Measurements from ENCODE around the gene GALNT18. TPM values are rescaled to one million over a fixed set of nuclear protein-coding genes. Genes with fewer than 3 reads are reported as not detected.
A peak's percentile ranks its signal among the peaks of the same experiment; 100 is the strongest.

GALNT18 gene
- total RNA-seq, 3 donors from 2014 or later = 14.7 to 25.9 (median 16.4) TPM

DNA sequence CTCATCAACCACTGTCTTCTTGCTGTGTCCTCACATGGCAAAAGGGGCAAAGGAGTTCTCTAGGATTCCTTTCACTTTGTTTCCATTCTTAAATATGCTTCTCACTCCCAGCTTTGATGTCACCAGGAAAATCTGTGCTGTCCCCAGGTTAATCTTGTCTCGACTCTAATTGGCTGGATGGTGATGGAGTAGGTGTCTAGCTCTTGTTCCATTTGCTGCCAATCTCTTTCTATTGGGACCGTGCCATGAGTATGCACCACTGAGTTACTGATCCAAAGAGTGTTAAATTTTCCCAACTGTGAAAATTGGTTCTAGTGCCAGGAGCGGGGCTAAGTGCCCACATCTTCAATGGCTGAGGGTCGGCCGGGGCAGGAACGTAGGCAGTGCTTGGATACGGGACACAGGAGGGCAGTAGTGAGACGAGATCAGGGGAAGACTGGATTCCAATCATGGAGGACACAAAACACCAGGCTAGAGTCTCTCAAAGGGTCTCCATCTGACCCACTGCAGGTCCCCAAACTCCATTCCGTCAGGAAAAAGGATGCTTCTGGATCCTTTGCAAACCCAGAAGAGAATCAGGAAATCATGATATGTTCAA, 221.1 kb downstream of the GALNT18 start:
- Histone ChIP-seq H3K4me3 (no peak overlapping the region), H3K9me3 (no peaks in the 10 kb centered on the region), H3K27ac (no peak overlapping the region), H3K36me3 (no peaks in the 10 kb centered on the region), H3K27me3 (no peaks in the 10 kb centered on the region), H3K4me1 (no peaks in the 10 kb centered on the region)
- no peak for TF ChIP-seq POLR2AphosphoS5 (IDR thresholded peaks at IDR 0.05)
- TF ChIP-seq, protein P1, sequence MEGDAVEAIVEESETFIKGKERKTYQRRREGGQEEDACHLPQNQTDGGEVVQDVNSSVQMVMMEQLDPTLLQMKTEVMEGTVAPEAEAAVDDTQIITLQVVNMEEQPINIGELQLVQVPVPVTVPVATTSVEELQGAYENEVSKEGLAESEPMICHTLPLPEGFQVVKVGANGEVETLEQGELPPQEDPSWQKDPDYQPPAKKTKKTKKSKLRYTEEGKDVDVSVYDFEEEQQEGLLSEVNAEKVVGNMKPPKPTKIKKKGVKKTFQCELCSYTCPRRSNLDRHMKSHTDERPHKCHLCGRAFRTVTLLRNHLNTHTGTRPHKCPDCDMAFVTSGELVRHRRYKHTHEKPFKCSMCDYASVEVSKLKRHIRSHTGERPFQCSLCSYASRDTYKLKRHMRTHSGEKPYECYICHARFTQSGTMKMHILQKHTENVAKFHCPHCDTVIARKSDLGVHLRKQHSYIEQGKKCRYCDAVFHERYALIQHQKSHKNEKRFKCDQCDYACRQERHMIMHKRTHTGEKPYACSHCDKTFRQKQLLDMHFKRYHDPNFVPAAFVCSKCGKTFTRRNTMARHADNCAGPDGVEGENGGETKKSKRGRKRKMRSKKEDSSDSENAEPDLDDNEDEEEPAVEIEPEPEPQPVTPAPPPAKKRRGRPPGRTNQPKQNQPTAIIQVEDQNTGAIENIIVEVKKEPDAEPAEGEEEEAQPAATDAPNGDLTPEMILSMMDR (IDR thresholded peaks at IDR 0.05) = no peak
- no peak for TF ChIP-seq POLR2A (IDR thresholded peaks at IDR 0.05)
- intact Hi-C loops (cut with DNase I; ENCODE audit: low total_unique reads) = no loop called here
- no peak for DNase-seq (ENCODE audit: low spot score in 2 of 2)

DNA sequence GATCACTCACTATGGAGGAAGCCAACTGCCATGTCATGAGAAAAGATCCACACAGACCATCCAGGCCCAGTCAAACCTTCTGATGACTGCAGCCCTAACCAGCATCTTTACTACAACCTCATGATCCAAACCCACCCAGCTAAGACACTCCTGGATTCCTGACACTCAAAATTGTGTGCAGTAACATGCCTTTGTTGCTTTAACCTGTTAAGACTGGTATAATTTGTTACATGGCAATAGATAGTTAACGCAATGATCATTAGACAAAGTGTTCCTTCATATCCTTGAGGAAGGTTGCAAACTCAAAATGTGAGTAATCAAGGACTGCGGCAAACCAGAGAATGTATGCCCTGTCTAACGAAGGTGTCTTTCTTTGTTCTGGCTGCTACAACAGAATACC, 221.7 kb downstream of the GALNT18 start:
- Histone ChIP-seq H3K4me1 (no peaks in the 10 kb centered on the region), H3K36me3 (no peaks in the 10 kb centered on the region), H3K4me3 (no peak overlapping the region), H3K27ac (no peak overlapping the region), H3K27me3 (no peaks in the 10 kb centered on the region), H3K9me3 (no peaks in the 10 kb centered on the region)
- TF ChIP-seq POLR2A (IDR thresholded peaks at IDR 0.05) (no peak), POLR2AphosphoS5 (IDR thresholded peaks at IDR 0.05) (no peak)
- TF ChIP-seq, protein P1 (IDR thresholded peaks at IDR 0.05) = no peak
- DNase-seq (ENCODE audit: low spot score in 2 of 2) = no peak
- intact Hi-C loops (cut with DNase I; ENCODE audit: low total_unique reads) = no loop called here

GRCh38 chr11:11397781-11398180, 224.0 kb downstream of the GALNT18 start:
- intact Hi-C loops (cut with DNase I; ENCODE audit: low total_unique reads) = no loop called here
- Histone ChIP-seq H3K4me3 (no peak overlapping the region), H3K27me3 (no peaks in the 10 kb centered on the region), H3K9me3 (no peaks in the 10 kb centered on the region), H3K4me1 (no peaks in the 10 kb centered on the region), H3K36me3 (no peaks in the 10 kb centered on the region), H3K27ac (no peak overlapping the region)
- TF ChIP-seq POLR2AphosphoS5 (IDR thresholded peaks at IDR 0.05) = no peak
- DNase-seq (ENCODE audit: low spot score in 2 of 2) = no peak

GRCh38 chr11:11397036-11397415, 224.8 kb downstream of the GALNT18 start:
- no peak for DNase-seq (ENCODE audit: low spot score in 2 of 2)
- Histone ChIP-seq H3K9me3 (no peaks in the 10 kb centered on the region), H3K4me3 (no peak overlapping the region), H3K4me1 (no peaks in the 10 kb centered on the region), H3K36me3 (no peaks in the 10 kb centered on the region), H3K27me3 (no peaks in the 10 kb centered on the region), H3K27ac (peak overlapping the region; percentile 1 to 78)
- TF ChIP-seq POLR2AphosphoS5 (IDR thresholded peaks at IDR 0.05) = no peak
- intact Hi-C loops (cut with DNase I; ENCODE audit: low total_unique reads) = no loop called here

- intact Hi-C loops (cut with DNase I; ENCODE audit: low total_unique reads) = no loop called here
- no peaks in the 10 kb centered on the region for H3K4me1 ChIP-seq
- TF ChIP-seq, protein P1 (IDR thresholded peaks at IDR 0.05) = no peak
- TF ChIP-seq POLR2AphosphoS5 (IDR thresholded peaks at IDR 0.05) (no peak), POLR2A (IDR thresholded peaks at IDR 0.05) (no peak)
- no peaks in the 10 kb centered on the region for H3K9me3 ChIP-seq
- H3K4me3 ChIP-seq = no peak overlapping the region
- no peak for DNase-seq (ENCODE audit: low spot score in 2 of 2)
- no peaks in the 10 kb centered on the region for H3K36me3 ChIP-seq
- H3K27ac ChIP-seq = peak overlapping the region; percentile 1 to 78
- H3K27me3 ChIP-seq = no peaks in the 10 kb centered on the region
These were observed 225.3 kb downstream of the GALNT18 start for GRCh38 chr11:11396301-11397035.

GRCh38 chr11:11395126-11395525, 226.7 kb downstream of the GALNT18 start:
- Histone ChIP-seq H3K9me3 (no peaks in the 10 kb centered on the region), H3K27ac (no peak overlapping the region)

More at GRCh38 chr11:11395126-11395525, 226.7 kb downstream of the GALNT18 start:
- no peak for DNase-seq (ENCODE audit: low spot score in 2 of 2)
- no peaks in the 10 kb centered on the region for H3K4me1 ChIP-seq
- no peaks in the 10 kb centered on the region for H3K27me3 ChIP-seq
- intact Hi-C loops (cut with DNase I; ENCODE audit: low total_unique reads) = no loop called here
- H3K4me3 ChIP-seq = no peak overlapping the region
- no peak for TF ChIP-seq POLR2AphosphoS5 (IDR thresholded peaks at IDR 0.05)
- TF ChIP-seq, protein P1 (IDR thresholded peaks at IDR 0.05) = no peak
- no peaks in the 10 kb centered on the region for H3K36me3 ChIP-seq

All from breast epithelium (tissue), 4 donors.